Kidney epithelial cell (primary cell): ENCODE results near the gene SRGAP3. TPM values are rescaled to one million over a fixed set of nuclear protein-coding genes. Genes with fewer than 3 reads are reported as not detected.

ENCODE experiments used
- DNase-seq: peaks from one replicate; pipeline ENCODE4 v3.0.0-alpha.2; 2010; ENCODE audit warnings: low read depth
- H3K27me3 ChIP-seq: 2 replicates; pipeline ENCODE4 v1.6.0; 2011; ENCODE audit warnings: low read length; ENCODE audit not compliant: control insufficient read depth, insufficient read depth
- H3K36me3 ChIP-seq: 2 replicates; pipeline ENCODE4 v1.5.1; 2011; ENCODE audit warnings: low read length; ENCODE audit not compliant: control insufficient read depth, insufficient read depth
- H3K4me3 ChIP-seq: 2 replicates; pipeline ENCODE4 v1.5.1; 2011; ENCODE audit warnings: low read depth, mild to moderate bottlenecking, control low read depth, low read length
- total RNA-seq: library from RNA; depleted of rRNA; stranded (reverse); fragments of >200 nt; gene quantifications from 2 replicates; pipeline ENCODE4 v1.2.3, GENCODE V29; 2015
- TF ChIP-seq, protein P1 (sequence below): IDR thresholded peaks from 2 replicates; pipeline ENCODE4 v1.5.1; 2011; ENCODE audit warnings: mild to moderate bottlenecking, moderate library complexity, low read length, control low read depth, inconsistent platforms; ENCODE audit not compliant: insufficient read depth, poor library complexity, severe bottlenecking

Gene SRGAP3
- total RNA-seq, 1 donor from 2014 or later: 4.9 TPM

GRCh38 chr3:9080163-9080562 is 169.3 kb downstream of the SRGAP3 start:
- H3K27me3 ChIP-seq: no peaks in the 10 kb centered on the region
- no peaks in the 10 kb centered on the region for H3K36me3 ChIP-seq
- no peak overlapping the region for H3K4me3 ChIP-seq
- TF ChIP-seq, protein P1, sequence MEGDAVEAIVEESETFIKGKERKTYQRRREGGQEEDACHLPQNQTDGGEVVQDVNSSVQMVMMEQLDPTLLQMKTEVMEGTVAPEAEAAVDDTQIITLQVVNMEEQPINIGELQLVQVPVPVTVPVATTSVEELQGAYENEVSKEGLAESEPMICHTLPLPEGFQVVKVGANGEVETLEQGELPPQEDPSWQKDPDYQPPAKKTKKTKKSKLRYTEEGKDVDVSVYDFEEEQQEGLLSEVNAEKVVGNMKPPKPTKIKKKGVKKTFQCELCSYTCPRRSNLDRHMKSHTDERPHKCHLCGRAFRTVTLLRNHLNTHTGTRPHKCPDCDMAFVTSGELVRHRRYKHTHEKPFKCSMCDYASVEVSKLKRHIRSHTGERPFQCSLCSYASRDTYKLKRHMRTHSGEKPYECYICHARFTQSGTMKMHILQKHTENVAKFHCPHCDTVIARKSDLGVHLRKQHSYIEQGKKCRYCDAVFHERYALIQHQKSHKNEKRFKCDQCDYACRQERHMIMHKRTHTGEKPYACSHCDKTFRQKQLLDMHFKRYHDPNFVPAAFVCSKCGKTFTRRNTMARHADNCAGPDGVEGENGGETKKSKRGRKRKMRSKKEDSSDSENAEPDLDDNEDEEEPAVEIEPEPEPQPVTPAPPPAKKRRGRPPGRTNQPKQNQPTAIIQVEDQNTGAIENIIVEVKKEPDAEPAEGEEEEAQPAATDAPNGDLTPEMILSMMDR: no peak
- no peak for DNase-seq

GRCh38 chr3:9079676-9080075 is 169.8 kb downstream of the SRGAP3 start:
- TF ChIP-seq, protein P1: no peak
- Histone ChIP-seq H3K27me3 (no peaks in the 10 kb centered on the region), H3K4me3 (no peak overlapping the region), H3K36me3 (no peaks in the 10 kb centered on the region)
- no peak for DNase-seq

- Histone ChIP-seq H3K27me3 (no peaks in the 10 kb centered on the region), H3K36me3 (no peaks in the 10 kb centered on the region), H3K4me3 (no peak overlapping the region)
- TF ChIP-seq, protein P1: no peak
- DNase-seq: no peak
Measured at GRCh38 chr3:9078561-9079240, 170.7 kb downstream of the SRGAP3 start.

DNA sequence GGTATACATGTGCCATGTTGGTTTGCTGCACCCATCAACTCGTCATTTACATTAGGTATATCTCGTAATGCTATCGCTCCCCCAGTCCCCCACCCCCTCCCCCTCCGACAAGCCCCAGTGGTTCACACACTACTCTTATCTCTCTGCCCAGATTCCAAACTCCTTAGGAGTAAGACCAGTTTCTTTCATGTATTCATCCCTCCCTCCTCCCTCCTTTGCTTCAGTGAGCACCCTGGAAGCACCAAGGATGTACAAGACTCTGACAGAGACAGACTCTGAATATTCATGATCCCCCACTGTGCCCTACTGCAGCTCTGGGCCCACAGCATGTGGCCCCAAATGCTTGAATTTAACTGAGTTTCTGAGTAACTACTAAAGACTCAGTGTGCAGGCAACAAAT is 172.4 kb downstream of the SRGAP3 start:
- no peak for DNase-seq
- TF ChIP-seq, protein P1: no peak
- no peaks in the 10 kb centered on the region for H3K27me3 ChIP-seq
- H3K36me3 ChIP-seq: no peaks in the 10 kb centered on the region
- no peak overlapping the region for H3K4me3 ChIP-seq

DNA sequence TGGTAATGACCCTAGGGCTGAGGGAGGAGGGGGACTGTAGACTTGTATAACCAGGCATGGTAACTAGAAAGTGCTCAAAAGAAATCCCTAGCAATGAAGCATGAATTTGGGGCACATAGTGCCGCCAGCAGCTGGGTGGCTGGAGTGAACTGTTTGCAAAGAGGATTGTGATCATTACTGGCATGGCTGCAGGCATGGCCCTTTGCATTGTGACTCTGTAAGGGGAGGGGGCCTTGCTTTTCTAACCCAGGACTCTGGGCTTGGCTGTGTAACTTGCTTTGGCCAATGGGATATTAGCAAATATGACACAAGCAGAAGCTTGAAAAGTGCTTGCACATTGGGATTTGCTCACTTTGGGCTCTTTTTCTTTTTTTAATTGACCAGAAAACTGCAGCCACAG is 173.7 kb downstream of the SRGAP3 start:
- no peak for DNase-seq
- no peak overlapping the region for H3K4me3 ChIP-seq
- no peaks in the 10 kb centered on the region for H3K36me3 ChIP-seq
- H3K27me3 ChIP-seq: no peaks in the 10 kb centered on the region
- TF ChIP-seq, protein P1: no peak

DNA sequence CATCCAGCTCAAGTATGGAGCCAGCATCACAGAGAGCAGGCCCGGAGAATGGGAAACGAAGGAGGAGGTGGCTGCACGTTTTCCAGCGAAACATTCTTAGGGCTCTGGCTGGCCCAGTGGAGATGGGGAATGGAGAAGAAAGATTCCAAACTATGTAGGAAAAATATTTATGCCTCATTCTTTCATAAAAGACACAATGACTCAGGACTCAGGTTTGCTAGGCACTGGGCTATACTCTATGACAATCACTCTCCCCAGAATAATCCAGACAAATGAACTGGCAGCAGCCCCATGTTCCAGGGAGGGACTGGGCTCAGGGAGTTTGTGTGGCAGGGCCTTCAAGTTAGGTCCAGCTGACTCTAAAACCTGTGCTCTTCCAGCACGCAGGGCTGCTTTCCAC is 175.4 kb downstream of the SRGAP3 start:
- no peak for DNase-seq
- Histone ChIP-seq H3K27me3 (no peaks in the 10 kb centered on the region), H3K36me3 (no peaks in the 10 kb centered on the region), H3K4me3 (no peak overlapping the region)
- TF ChIP-seq, protein P1: no peak
